Kasumi-1 (cell line): ENCODE measurements around the gene BCAS3.
"Not testable (repeated sequence)": the region's sequence is repeated elsewhere in the genome, so short reads cannot be mapped to it uniquely, and the experiment has no call there.

Source experiments
- DNase-seq, 2 experiments: peaks; one replicate each; lab custom pipeline; 2025; lab: John Stamatoyannopoulos, UW

The BCAS3 gene

DNA sequence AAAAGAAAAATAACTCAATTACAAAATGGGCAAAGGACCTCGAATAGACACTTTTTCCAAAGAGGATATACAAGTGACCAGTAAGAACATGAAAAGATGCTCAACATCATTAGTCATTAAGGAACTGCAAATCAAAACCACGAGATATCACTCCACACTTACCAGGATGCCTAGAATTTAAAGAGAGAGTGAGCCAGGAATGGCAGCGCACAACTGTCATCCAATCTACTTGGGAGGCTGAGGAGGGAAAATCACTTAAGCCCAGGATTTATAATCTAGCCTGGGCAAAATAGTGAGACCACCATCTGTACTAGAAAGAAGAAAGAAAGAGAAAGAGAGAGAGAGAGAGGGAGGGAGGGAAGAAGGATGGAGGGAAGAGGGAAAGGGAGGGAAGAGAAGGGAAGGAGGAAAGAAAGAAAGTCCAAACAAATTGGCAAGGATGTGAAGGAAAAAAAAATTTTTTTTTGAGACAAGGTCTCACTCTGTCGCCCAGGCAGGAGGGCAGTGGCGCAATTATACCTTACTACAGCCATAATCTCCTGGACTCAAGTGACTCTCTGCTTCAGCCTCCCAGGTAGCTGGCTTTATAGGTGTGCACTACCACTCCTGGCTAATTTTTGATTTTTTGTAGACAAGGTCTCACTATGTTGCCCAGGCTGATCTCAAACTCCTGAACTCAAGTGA lies 744.6 kb downstream of the BCAS3 start:
- DNase-seq = no peak

DNA sequence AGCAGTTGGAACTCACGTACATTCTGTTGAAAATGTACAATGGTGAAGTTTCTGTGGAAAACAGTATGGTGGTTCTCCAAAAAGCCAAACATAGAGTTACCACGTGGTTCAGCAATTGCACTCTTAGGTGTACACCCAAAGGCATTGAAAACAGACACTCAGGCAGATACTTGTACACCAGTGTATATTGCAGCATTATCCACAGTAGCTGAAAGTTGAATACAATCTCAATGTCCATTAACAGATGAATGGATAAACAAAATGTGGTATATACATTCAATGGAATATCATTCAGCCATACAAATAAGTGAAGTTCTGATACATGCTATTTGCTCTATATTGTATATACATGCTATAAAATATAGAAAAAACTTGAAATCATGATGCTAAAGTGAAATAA lies 745.2 kb downstream of the BCAS3 start:
- DNase-seq = no peak

DNA sequence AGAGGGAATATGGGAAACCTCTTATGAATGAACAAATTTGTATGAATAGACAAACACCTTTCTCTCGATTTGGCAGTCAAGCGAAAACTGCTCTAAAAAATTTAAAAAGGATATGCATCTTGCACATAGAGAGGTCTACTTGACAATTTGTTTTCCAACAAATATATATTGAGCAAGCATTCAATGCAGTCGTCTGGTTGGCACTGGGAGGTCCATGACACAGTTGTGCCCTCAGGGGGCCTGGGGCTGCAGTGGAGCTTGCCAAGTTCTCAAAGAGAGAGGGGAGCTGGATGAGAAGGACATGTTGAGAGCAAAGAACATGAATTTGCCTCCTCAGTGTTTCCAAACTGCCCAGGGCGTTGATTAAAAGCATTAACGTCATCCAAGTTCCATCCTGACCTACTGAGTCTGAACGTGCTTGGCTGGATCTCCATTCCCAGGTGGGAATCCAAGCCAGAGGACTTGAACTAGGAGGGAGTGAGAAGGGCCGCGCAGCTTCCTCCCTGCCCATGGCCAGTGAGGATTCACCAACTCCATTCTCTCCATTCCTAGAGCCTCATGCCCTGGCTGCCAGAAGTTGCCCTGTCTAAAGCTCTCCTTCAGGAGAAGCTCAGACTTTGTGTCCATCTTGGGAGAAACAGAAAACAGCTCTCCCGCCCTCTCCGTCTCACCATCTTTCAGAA lies 746.5 kb downstream of the BCAS3 start:
- no peak for DNase-seq

DNA sequence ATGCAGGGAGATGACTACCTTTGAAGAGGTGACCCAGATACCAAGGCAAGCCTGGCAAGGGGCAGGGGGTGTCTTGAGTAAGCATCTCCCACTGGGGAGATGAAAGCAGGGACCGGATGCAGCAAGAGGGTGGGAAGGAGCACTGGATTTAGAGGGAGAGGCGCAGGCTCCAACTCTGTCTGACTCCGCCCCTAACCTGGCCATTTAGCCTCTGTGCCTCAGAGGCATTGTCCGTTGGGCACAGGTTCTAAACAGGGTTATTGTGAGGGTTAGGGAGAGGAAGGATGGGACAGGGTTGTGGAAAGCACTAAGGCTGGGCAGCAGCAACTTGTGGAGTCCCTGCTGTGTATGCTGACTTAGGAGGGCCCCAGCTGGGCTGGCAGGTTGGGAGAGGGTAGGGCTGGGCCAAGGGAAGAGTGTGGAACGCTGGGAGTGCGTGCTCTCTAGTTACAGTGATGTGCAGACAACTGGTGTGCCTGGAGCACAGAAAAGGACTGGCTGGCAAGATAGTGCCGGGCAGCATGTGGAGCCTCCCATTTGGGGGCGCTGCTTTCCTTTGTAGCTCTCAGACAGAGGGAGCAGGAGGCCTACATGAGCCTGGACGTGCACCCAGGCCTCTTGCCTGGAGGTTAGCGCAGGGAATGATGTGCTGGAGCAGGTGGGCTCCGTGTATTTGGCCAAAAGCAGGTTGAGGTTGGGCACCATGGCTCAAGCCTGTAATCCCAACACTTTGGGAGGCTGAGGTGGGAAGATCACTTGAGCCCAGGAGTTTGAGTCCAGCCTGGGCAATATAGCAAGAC lies 748.2 kb downstream of the BCAS3 start:
- no peak for DNase-seq

DNA sequence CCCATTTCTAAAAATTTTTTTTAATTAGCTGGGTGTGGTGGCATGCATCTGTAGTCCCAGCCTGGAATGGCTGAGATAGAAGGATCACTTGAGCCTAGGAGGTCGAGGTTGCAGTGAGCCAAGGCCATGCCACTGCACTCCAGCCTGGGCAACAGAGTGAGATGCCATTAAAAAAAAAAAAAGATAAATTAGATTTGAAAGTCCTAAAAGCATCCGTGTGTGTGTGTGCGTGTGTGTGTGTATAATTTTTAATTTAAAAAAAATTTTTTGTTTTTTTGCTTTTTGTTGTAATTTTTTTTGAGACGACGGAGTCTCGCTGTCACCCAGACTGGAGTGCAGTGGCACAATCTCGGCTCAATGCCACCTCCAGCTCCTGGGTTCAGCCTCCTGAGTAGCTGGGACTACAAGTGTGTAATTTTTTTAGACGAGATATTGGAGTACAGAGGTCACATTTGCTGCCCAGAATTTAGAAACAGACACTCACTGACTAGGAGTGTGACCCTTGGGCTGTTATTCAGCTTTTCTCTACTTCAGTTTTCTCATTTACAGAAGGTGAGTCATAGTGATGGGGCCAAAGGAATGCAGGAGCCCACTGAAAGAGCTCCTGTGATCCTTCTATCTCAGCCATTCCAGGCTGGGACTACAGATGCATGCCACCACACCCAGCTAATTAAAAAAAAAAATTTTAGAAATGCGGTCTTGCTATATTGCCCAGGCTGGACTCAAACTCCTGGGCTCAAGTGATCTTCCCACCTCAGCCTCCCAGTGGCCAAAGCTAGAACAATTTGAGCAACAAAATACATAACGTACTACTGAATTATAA lies 749.0 kb downstream of the BCAS3 start:
- DNase-seq = no peak

DNA sequence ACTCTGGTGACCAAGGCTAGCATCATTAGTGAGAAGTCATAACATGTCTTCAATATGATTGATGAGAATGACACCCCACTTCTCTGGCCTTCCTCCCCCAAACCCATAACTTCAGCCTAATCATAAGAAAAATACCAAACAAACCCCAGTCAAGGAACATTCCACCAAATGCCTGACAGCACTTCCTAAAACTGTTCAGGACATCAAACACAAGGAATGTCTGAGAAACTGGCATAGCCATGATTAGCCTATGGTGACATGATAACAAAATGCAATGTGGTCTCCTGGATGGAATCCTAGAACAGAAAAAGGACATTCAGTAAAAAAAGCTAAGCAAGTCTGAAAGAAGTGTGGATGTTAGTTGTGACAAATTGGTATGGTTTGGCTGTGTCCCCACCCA lies 749.9 kb downstream of the BCAS3 start:
- no peak for DNase-seq

DNA sequence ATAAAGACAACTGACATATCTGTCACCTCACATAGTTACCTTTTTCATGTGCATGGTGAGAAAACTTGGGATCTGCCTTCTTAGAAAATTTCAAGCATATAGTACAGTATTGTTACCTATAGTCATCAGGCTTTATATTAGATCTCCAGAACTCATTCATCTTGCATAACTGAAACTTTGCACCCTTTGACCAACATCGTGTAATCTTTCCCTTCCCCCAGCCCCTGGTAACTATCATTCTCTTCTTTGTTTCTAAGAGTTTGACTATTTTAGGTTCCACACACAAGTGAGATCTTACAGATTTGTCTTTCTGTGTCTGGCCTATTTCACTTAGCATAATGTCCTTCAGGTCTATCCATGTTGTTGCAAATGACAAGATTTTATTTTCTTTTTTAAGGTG lies 751.6 kb downstream of the BCAS3 start:
- DNase-seq = no peak

DNA sequence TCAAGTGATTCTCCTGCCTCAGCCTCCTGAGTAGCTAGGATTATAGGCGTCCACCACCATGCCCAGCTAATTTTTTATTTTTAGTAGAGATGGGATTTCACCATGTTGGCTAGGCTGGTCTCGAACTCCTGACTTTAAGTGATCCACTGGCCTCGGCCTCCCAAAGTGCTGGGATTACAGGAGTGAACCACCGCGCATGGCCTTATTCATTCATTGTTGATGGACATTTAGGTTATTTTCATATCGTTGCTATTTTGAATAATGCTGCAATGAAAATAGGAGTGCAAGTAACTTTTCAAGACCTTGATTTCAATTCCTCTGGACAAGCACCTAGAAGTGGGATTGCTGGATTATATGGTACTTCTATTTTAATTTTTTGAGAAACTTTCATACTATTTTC lies 752.2 kb downstream of the BCAS3 start:
- not testable (repeated sequence) for DNase-seq

DNA sequence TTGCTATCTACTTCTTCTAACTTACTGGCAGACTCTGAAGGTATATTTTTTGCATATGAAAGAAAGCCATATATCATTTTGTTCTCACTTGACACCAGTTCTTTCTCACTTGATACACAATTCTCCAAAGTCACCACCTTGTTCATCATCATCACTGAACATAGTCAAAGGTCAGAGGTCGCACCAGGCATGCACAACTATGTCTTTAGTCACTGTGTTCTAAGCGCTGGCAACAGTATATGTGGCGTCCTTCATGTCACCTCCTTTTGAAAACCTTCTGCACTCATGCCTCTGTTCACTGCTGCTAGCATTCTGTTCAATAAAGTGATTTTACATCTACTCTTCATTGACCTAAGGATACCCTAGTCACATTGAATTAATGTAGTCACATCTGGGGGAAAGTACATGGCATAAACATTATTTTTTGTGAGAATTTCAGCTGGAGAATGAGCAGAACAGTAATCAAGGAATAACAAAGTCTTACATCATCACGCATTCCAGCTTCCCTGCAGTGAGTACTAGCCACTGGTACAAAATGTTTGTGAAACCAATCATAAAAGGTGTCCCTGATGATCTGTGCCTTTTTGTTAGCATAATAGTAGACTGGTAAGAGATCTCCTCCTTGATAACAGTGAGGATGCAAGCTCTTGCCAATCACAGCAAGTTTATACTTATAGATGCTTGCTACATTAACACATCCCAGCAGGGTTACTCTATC lies 754.1 kb downstream of the BCAS3 start:
- DNase-seq = no peak

DNA sequence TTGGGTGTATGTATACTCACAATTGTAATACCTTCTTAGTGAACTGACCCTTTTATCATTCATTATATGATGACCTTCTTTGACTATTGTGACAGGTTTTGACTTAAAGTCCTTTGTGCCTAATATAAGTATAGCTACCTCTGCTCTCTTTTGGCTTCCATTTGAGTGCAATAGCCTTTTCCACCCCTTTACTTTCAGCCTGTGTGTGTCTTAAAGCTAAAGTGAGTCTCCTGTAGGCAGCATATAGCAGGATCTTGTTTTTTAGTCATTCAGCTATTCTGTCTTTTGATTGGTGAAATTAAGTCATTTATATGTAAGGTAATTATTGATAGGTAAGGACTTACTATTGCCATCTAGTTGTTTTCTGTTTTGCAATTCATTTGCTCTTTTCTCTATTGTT lies 758.6 kb downstream of the BCAS3 start:
- DNase-seq = no peak

DNA sequence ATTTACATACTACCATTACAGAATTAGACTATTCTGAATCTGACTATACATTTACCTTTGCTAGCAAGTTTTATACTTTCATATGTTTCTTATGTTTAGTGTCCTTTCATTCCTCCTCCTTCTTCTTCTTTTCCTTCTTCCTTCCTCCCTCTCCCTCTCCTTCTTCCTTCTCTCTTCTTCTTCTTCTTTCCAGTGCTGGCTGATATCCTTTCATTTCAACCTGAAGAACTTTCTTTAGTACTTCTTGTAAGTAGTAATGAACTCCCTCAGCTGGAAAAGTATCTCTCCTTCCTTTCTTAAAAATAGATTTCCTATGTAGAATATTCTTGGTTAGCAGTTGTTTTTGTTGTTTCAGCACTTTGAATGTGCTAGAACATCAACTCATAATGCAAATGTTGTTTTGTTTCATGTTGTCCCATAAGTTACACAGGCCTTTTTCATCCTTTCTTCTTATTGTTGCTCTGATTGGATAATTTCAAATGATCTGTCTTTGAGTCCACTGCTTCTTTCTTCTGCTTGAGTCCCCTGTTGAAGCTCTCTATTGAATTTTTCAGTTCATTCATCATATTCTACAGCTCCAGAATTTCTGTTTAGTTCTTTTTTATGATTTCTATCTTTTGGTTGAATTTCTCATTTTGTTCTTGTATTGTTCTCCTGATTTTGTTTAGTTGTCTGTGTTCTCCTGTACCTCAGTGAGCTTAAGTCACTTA lies 759.5 kb downstream of the BCAS3 start:
- DNase-seq = no peak

DNA sequence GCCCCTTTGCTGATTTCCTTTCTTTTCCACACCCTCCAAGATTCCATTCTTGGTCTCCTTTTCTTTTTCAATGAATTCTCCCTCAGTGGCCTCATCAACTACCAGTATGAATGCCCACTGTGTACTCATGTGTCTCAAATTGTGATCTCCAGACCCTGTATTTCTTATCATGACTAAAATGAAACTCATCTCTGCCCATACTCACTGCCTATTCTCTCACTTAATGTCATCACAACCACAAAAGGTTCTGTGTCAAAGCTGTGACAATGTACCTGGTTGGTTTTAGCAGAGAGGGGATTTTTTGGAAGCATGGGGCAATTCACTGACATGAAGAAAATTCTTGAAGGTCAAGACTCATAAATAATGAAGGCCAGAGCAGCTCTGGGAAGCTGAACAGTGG lies 763.0 kb downstream of the BCAS3 start:
- DNase-seq = no peak

DNA sequence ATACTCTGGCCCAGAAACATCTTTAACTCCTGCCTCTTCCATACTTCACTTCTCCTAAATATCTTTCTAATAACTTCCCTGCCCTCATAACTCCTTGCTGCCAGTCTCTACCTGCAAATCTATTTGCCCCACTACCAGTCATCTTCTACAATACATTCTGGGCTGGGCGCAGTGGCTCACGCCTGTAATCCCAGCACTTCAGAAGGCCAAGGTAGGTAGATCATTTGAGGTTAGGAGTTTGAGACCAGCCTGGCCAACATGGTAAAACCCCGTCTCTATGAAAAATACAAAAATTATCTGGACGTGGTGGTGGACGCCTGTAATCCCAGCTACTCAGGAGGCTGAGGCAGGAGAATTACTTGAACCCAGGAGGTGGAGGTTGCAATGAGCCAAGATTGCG lies 763.9 kb downstream of the BCAS3 start:
- not testable (repeated sequence) for DNase-seq

DNA sequence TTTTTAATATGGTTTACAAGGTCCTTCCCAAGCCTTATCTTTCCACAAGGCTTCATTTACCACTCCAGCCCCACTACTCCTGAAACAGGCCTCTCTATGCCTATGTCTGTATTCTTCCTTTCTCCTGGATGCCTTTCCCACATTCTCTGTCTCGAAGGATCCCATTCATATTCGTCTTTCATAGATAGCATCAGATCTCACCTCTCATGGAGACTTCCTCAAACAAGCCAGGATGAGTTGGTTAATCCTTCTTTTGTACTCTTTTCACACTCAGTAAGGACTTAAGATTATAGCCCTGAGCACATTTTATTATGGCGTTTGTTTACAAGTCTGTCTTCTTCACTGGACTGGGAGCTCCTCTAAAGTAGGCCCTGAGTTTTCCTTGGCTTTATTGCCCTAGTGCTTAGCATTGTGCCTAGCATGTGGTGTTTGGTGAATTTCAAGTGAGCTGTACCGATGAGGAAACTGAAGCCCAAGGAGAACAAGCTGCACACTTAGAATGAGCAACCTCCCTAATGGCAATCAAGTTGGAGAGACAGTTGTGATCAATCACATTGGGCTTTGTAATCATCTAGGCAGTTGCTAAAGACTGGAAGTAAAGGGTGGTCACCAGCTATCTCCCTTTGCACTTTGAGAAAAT lies 764.6 kb downstream of the BCAS3 start:
- DNase-seq = no peak
